GM19043 (cell line): ENCODE results near the gene MRPS18B.
"Not testable (repeated sequence)": the region's sequence is repeated elsewhere in the genome, so short reads cannot be mapped to it uniquely, and the experiment has no call there.

ENCODE experiments used
- ATAC-seq: cut with Tn5 transposase; IDR thresholded peaks from one replicate; pipeline ENCODE4 v1.9.1; 2021; ENCODE audit warnings: low read depth; ENCODE audit not compliant: unreplicated experiment

Gene MRPS18B

DNA sequence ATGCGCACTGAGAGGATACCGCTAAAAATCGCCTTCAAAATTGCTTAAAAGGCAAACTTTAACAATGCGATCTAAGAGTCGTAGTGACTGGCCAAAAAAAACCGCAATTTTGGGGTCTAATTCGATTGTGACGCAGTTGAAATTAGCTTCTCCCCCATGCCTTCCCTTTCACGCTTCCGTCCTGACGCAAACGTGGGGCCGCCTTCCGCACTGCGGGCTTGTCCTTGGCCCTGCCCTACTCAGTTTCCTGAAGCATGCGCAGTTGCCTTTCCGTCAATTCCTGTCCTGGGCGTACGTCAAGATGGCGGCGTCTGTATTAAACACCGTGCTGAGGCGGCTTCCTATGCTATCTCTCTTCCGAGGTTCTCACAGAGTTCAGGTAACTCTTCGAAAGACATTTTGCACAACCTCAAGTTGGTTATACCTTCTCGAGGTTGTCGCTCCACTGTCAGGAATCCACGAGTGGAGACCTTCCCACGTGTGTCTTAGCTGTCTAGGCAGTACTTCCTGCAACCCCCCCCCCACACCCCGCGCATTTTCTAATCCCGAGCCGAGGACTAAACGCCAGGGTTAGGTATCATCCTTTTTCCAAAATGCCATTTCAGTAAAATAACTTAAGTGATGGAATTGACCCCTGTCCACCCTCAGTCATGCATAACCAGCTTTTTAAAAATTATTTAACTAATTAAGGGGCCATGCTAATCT lies at the start of gene MRPS18B:
TSS of gene MRPS18B (plus strand) at position 276 of the 705 bp plus-strand sequence. CDS start at position 302, 26 bp downstream.
- peak; percentile 68 for ATAC-seq

DNA sequence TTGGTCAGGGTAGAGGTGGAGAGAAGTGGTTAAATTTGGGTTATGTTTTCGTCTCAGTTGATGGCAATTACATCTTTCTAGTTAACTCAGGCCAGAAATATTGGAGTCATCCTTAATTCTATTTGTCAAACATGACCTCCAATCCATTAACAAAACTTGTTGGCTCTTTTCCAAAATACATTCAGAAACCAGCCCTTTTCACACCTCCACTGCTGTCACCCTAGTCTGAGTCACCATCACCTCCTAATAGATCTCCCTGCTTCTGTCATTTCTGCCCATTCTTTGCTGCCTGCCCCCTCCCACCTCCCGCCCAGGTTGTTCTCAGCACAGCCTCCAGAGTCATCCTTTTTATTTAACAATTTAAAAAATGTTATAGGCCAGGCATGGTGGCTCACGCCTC lies 49.4 kb upstream of the MRPS18B start:
- ATAC-seq = no peak

- no peak for ATAC-seq
Observed at GRCh38 chr6:30570263-30570662, 47.4 kb upstream of the MRPS18B start.

- ATAC-seq = no peak
Observed at GRCh38 chr6:30570740-30571074, 46.9 kb upstream of the MRPS18B start.

- peak; percentile 97 for ATAC-seq
Observed at GRCh38 chr6:30571075-30571761, 46.4 kb upstream of the MRPS18B start, which contains the start of gene ABCF1. TSS of gene ABCF1 (plus strand) at chr6:30571442. CDS start at chr6:30571488, 46 bp downstream.

GRCh38 chr6:30571762-30572082 lies 45.9 kb upstream of the MRPS18B start:
- ATAC-seq = no peak

GRCh38 chr6:30572148-30572547 lies 45.5 kb upstream of the MRPS18B start:
- no peak for ATAC-seq

DNA sequence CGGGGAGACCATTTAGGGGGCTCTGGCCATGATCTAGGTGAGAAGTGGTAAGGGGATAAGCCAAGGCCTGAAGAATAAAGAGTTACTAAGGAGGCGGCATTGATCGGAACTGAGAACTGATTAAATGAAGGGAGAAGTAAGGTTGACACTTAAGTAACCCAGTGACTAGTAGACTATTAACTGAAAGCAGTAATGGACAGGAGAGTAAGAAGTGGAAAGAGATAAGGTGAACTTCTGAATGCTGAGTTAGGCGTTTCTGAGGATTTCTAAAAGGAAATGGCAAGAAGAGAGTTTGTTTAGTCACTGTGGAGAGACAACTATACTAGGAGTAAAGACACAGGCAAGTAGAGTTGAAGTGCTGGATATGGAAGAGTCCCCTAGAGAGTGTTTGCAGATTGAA lies 44.5 kb upstream of the MRPS18B start:
- no peak for ATAC-seq

DNA sequence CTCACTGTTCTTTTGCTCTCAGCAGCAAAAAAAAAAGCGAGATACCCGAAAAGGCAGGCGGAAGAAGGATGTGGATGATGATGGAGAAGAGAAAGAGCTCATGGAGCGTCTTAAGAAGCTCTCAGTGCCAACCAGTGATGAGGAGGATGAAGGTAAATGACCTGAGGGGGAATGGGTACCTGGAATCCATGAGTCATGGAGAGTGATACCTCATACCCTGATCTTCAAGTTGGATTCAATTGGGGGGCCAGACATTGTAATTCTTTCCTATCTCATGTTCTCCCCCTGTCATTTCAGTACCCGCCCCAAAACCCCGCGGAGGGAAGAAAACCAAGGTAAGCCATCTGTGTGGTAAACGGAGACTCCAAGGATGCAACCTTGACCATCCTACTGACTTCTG lies 39.6 kb upstream of the MRPS18B start:
- no peak for ATAC-seq

DNA sequence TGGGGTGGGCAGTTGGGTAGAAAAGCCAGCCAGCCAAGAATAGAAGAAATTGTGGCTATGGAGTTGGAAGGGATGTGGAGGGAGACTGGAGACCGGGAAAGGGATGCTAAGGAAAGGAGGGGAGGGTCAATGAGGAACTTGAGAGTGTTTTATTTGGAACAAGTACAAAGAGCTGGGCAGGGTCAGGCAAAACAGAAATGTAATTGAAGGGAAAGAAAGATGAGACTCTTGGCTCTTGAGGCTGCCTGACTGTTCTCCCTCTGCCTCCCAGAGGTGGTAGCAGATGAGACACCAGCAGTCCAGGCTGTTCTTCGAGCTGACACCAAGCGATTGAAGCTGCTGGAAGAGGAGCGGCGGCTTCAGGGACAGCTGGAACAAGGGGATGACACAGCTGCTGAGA lies 33.7 kb upstream of the MRPS18B start:
- ATAC-seq = no peak

DNA sequence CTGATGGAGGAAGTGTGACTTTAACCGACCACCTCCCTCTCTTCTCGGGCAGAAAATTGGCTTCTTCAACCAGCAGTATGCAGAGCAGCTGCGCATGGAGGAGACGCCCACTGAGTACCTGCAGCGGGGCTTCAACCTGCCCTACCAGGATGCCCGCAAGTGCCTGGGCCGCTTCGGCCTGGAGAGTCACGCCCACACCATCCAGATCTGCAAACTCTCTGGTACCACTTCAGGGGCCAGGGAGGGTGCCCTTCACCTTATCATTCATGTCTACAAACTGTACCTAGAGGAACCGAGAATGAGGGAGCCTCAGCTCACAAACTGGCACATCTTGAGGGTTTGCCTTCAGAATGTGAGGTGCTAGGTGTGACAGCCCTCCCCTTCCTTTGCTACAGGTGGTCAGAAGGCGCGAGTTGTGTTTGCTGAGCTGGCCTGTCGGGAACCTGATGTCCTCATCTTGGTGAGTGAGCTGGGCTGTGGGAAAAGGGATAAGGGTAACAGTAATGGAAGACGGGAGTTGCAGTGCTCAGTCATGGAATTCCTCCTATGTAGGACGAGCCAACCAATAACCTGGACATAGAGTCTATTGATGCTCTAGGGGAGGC lies 27.8 kb upstream of the MRPS18B start:
- ATAC-seq = no peak

DNA sequence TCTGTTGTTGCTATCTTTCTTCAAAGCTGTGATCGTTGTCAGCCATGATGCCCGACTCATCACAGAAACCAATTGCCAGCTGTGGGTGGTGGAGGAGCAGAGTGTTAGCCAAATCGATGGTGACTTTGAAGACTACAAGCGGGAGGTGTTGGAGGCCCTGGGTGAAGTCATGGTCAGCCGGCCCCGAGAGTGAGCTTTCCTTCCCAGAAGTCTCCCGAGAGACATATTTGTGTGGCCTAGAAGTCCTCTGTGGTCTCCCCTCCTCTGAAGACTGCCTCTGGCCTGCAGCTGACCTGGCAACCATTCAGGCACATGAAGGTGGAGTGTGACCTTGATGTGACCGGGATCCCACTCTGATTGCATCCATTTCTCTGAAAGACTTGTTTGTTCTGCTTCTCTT lies 27.1 kb upstream of the MRPS18B start:
- ATAC-seq = no peak

- ATAC-seq = no peak
Observed at GRCh38 chr6:30591008-30591407, 26.6 kb upstream of the MRPS18B start.

GRCh38 chr6:30592287-30592686 lies 25.4 kb upstream of the MRPS18B start:
- no peak for ATAC-seq

- ATAC-seq = not testable (repeated sequence)
Observed at GRCh38 chr6:30597315-30598144, 20.1 kb upstream of the MRPS18B start.

DNA sequence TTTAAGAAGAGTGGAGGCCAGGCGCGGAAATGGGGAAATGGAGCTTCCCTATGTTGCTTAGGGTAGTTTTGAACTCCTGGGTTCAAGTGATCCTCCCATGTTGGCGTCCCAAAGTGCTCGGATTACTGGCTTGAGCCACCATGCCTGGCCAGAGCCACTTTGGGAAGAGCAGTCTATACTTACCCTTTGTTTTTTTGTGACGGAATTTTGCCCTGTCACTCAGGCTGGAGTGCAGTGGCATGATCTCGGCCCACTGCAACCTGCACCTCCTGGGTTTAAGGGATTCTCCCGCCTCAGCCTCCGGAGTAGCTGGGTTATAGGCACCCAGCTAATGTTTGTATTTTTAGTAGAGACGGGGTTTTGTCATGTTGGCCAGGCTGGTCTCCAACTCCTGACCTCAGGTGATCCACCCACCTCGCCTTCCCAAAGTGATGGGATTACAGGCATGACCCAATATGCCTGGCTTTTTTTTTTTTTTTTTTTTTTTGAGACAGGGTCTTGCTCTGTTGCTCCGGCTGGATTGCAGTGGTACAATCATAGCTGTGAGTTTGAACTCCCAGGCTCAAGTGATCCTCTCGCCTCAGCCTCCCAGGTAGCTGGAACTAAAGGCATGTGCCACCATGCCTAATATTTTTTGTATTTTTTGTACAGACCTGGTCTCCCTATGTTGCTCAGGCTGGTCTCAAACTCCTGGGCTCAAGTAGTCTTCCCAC lies 18.6 kb upstream of the MRPS18B start:
- no peak for ATAC-seq

GRCh38 chr6:30599625-30600324 lies 17.9 kb upstream of the MRPS18B start:
- no peak for ATAC-seq

GRCh38 chr6:30600451-30600961 lies 17.1 kb upstream of the MRPS18B start:
- no peak for ATAC-seq

- ATAC-seq = no peak
Observed at GRCh38 chr6:30601436-30601814, 16.2 kb upstream of the MRPS18B start.
